HG03442 (cell line): ENCODE measurements around the gene LEFTY1.
"Not testable (repeated sequence)": the region's sequence is repeated elsewhere in the genome, so short reads cannot be mapped to it uniquely, and the experiment has no call there.

ENCODE experiments used
- ATAC-seq: cut with Tn5 transposase; IDR thresholded peaks from one replicate; pipeline ENCODE4 v1.9.1; 2021; ENCODE audit warnings: mild to moderate bottlenecking, moderate library complexity; ENCODE audit not compliant: unreplicated experiment

Gene LEFTY1

GRCh38 chr1:225888898-225889601, at the start of gene LEFTY1:
Gene LEFTY1, minus strand, starts transcription at chr1:225889146. Its CDS starts 80 bp downstream, at chr1:225889066.
- no peak for ATAC-seq

DNA sequence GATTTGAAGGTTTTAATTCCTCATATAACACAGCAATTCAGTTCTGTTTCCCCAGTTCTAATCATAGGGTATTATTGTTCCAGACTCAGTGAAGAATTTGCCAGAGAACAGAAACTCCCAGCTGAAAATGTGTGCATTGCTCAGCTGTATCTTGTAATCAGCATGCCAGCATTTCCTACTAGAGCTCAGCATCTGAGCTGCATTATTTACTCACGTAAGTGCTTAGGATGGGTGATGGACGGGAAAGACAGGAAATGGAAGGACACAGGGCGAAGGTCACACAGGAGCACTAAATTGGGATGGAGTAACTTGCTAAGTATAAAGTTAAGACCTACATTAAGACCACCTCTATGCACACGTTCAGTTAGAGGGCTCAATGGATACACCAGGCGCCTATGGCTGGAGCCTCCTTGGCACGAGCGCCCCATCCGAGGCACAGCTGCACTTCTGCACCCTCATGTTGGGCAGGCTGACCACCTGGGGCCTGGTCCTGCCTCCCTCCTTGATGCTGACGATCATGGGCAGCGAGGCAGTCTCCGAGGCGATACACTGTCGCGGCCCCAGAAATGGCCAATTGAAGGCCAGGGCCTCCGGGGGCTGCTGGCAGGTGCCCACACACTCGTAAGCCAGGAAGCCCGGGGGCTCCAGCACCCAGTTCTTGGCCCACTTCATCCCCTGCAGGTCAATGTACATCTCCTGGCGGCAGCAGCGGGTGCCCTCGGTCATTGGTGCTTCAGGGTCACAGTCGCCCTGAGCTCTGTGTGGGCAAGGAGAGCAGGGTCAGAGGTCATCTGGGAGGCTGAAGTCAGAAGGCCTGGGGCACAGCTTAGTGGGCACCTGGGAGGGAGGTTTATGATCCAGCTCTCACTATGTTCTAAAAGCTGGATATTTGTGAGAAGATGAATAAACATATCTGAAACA, 48.4 kb upstream of the LEFTY1 start:
- ATAC-seq, result no peak

GRCh38 chr1:225936523-225936922, 47.6 kb upstream of the LEFTY1 start:
- ATAC-seq, result no peak

- ATAC-seq, result not testable (repeated sequence)
Measured at GRCh38 chr1:225936086-225936485, 47.1 kb upstream of the LEFTY1 start.

DNA sequence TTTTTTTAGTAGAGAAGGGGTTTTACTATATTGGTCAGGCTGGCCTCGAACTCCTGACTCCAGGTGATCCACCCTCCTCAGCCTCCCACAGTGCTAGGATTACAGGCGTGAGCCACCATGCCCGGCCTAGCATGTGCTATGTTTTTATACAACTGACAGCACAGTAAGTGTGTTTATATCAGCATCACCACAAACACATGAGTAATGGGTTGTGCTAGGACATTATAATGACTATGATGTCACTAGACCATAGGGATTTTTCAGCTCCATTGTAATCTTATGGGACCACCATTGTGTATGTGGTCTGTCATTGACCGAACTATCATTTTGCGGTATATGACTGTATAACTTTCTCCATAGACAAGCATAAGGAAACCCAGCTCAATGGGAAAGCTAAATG, 45.8 kb upstream of the LEFTY1 start:
- ATAC-seq, result no peak

DNA sequence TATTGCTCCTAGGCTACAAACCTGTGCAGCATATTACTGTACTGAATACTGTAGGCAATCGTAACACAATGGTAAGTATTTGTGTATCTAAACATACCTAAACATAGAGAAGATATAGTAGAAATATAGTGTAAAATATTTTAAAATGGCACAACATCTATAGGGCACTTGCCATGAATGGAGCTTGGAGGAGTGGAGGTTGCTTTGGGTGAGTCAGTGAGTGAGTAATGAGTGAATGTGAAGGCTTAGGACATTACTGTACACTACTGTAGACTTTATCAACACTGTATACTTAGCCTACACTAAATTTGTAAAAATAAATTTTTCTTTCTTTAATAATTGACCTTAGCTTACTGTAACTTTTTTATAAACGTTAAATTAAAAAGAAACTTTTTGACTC, 44.1 kb upstream of the LEFTY1 start:
- no peak for ATAC-seq

- ATAC-seq, result no peak
Measured at GRCh38 chr1:225931270-225932136, 42.6 kb upstream of the LEFTY1 start.

- ATAC-seq, result no peak
Measured at GRCh38 chr1:225930566-225930965, 41.6 kb upstream of the LEFTY1 start.

DNA sequence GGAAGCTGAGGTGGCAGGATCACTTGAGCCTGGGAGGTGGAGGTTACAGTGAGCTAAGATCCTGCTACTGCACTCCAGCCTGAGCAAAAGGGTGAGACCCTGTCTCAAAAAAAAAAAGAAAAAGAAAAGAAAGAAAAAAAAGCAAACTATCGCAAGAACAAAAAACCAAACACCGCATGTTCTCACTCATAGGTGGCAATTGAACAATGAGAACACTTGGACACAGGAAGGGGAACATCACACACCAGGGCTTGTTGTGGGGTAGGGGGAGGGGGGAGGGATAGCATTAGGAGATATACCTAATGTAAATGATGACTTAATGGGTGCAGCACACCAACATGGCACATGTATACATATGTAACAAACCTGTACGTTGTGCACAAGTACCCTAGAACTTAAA, 40.5 kb upstream of the LEFTY1 start:
- ATAC-seq, result not testable (repeated sequence)

DNA sequence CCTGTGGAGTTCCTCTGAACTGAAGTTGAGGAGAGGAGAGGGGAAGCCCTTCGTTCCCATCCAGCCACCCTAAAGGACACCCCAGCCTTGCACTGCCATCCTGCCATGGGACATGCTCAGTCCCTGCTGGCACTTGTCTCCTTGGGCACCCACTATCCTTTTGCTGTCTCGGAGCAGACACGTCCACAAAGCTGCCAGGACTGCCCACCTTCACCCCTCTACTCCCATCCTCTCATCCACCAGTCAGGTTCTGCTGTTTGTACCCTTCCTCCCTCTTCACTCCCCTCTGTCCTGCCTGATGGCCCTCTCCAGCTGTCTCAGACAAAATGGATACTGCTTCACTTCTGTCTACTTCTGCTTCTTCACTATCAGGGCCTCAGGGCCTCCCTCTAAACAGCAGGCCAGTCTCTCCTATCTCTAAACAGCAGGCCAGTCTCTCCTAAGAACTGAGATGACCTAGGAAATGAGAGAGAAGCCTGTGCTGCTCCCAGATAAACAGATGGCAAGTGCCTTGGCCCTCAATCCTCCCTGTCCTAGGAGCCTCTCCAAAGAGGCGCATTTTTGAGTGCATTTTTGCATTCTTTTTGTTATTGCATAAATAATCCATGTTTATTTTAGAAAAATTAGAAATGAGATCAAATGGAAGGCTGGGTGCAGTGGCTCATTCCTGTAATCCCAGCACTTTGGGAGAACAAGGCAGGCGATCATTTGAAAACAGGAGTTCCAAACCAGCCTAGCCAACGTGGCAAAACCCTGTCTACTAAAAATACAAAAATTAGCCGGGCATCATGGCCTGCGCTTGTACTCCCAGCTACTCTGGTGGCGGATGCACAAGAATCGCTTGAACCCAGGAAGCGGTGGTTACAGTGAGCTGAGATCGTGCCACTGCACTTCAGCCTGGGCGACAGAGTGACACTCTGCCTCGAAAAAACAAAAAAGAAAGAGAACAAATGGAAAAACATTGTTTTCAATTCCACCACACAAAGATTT, 39.5 kb upstream of the LEFTY1 start:
- no peak for ATAC-seq

GRCh38 chr1:225926551-225927113, 37.7 kb upstream of the LEFTY1 start:
- ATAC-seq, result no peak

DNA sequence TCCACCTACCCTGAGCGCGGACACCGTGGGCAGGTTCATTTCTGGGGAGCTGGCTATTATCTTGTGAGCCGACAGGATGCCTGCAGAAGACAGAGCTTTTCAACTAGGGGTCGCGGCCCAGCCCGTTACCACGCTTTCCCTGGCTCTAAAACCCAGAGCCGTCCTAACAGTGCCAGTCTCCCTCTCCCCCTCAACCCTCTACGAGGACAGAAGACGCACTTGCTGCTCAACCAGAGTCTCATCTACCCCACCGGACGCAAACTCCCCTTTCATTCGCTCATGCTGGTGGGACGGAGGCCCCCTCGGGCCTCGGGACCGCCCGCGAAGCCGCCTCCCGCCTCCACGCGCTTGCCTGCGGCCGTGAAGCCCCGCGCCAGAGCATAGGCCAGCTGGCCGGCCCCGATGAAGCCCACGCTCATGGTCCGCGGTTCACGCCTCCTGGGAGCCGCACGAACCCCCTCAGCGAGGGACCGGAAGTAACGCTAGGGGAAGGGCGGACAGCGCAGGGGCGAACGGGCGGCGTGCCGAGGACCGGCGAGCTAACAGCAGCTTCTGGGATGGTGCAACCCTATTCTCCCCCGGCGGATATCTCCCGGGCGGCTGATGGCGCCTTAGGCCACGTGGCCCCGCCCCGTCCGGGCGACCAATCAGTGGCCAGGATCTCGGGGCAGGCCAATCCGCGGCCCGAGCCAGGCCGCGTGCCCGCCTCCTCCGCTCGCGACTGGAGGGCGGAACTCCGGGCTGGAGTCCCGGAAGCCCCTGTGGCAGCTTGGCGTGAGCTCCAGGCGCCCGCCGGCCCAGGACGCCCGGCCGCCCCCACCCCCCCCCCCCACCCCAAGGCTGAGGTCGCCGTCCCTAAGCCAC, 35.0 kb upstream of the LEFTY1 start, which contains the start of gene PYCR2:
Gene PYCR2 (minus strand): TSS at position 559 of the 864 bp plus-strand sequence. CDS start 140 bp downstream, at position 419.
- peak; percentile 95 for ATAC-seq

DNA sequence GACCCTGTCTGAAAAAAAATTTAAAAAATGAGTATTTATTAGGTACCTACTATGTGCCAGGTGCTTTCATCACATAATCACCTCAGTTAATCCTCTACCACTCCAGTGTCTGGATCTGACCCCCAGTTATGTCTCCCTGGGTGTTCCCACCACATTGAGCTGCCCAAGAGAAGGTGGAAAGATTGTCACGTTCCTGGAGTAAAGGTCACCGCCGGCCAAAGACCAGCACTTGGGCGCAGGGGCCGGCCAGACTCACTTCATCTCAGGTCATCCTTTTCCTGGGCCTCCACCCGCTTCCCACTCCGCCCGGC, 34.4 kb upstream of the LEFTY1 start:
- no peak for ATAC-seq

- ATAC-seq, result no peak
Measured at GRCh38 chr1:225921734-225922709, 33.1 kb upstream of the LEFTY1 start.

DNA sequence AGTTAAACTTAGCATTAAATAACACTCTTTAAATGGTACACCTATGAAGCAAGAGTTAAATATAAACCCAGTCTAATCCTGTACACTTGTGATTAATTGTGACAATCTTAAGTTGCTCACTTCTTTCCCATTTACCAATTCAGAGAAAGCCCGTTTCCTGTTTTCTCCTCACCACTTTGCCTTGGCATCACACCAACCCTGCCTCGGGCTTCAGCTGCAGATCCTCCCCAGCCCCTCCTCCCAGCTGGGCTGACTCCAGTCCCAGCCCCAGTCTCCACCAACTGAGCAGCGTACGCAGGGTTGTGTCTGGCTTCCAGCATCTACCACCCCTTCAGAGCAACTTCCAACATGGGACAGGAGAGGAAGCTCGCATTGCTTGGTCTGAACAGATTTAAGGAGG, 31.0 kb upstream of the LEFTY1 start:
- no peak for ATAC-seq

GRCh38 chr1:225918280-225918679, 29.3 kb upstream of the LEFTY1 start:
- no peak for ATAC-seq

DNA sequence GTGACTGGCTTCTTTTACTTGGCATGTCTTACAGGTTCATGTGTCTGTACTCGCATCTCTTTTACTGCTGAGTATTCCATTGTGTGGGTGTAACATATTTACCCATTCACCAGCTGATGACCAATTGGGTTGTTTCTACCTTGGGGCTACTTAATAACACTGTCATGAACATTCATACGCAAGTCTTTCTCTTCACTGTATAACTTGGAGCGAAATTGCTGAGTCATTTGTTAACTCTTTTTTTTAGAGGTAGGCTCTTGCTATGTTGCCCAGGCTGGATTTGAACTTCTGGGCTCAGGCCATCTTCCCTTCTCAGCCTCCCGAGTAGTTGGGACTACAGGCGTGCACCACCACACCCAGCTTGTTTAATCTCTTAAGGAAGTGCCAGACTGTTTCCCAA, 28.6 kb upstream of the LEFTY1 start:
- no peak for ATAC-seq

DNA sequence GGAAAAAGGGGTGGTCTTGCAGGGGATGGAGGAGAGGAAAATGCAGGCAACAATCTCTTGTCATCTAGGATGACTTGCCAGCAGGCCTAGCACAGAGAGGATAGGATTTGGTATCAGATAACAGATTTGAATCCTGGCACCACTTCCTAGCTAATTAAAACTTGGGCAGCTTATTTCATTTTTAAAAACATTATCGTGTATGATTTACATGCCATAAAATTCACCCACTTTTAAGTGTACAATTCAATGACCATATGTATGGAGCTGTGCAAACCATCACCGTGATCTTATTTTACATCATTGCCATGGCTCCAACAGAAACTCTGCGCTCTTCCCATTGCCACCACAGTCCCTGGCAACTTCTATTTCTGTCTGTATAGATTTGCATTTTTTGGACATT, 28.2 kb upstream of the LEFTY1 start:
- no peak for ATAC-seq
